SK-N-SH treated with all-trans-retinoic acid at 6 μM for 48 hours (cell line): ENCODE results near the gene BICDL1.

Experiments used
- ARNTL ChIP-seq: fragments of 450-650 bp; formaldehyde crosslinking; IDR thresholded peaks from 2 replicates; pipeline ENCODE4 v1.5.0; 2020; ENCODE audit warnings: low read depth, mild to moderate bottlenecking, moderate library complexity, borderline replicate concordance
- ISL1 ChIP-seq: fragments of 250-450 bp; sonication (Bioruptor Pico); IDR thresholded peaks from 2 replicates; pipeline ENCODE4 v2.1.2; 2022; ENCODE audit warnings: mild to moderate bottlenecking, moderate library complexity
- OSR1 ChIP-seq: fragments of 250-450 bp; sonication (Bioruptor Pico); IDR thresholded peaks from 2 replicates; pipeline ENCODE4 v1.8.0; 2022; ENCODE audit warnings: moderate library complexity, mild to moderate bottlenecking, inconsistent platforms
- PATZ1 ChIP-seq: fragments of 250-450 bp; sonication (Bioruptor Pico); IDR thresholded peaks from 2 replicates; pipeline ENCODE4 v1.8.0; 2020; ENCODE audit warnings: mild to moderate bottlenecking, moderate library complexity, borderline replicate concordance
- POU6F1 ChIP-seq: fragments of 250-450 bp; sonication (Bioruptor Pico); IDR thresholded peaks from 2 replicates; pipeline ENCODE4 v1.8.0; 2021; ENCODE audit warnings: low read depth, mild to moderate bottlenecking, moderate library complexity, borderline replicate concordance
- PPARA ChIP-seq: fragments of 250-450 bp; sonication (Bioruptor Pico); IDR thresholded peaks from 2 replicates; pipeline ENCODE4 v1.5.0; 2020; ENCODE audit warnings: mild to moderate bottlenecking, borderline replicate concordance
- RARB ChIP-seq: fragments of 250-450 bp; sonication (Bioruptor Pico); IDR thresholded peaks from 2 replicates; pipeline ENCODE4 v1.8.0; 2021; ENCODE audit warnings: mild to moderate bottlenecking, moderate library complexity
- SNAI2 ChIP-seq: fragments of 250-450 bp; sonication (Bioruptor Pico); IDR thresholded peaks from 2 replicates; pipeline ENCODE4 v1.5.0; 2020; ENCODE audit warnings: mild to moderate bottlenecking, moderate library complexity
- ZC3H10 ChIP-seq: fragments of 250-450 bp; sonication (Bioruptor Pico); IDR thresholded peaks from 2 replicates; pipeline ENCODE4 v1.5.1; 2021; ENCODE audit warnings: mild to moderate bottlenecking, moderate library complexity
- ZFP30 ChIP-seq: fragments of 450-650 bp; formaldehyde crosslinking; IDR thresholded peaks from 2 replicates; pipeline ENCODE4 v1.5.0; 2022; ENCODE audit warnings: mild to moderate bottlenecking, moderate library complexity
- ZNF565 ChIP-seq: fragments of 450-650 bp; formaldehyde crosslinking; conservative IDR thresholded peaks from 2 replicates; pipeline ENCODE4 v1.5.0; 2020; ENCODE audit warnings: low read depth, mild to moderate bottlenecking, moderate library complexity

GRCh38 chr12:120069278-120069677, 80.2 kb downstream of the BICDL1 start:
- no peak for TF ChIP-seq ARNTL (CRISPR knock-in tag)
- no peak for TF ChIP-seq RARB (CRISPR knock-in tag)
- no peak for TF ChIP-seq ZNF565 (CRISPR knock-in tag)
- no peak for TF ChIP-seq PPARA (CRISPR knock-in tag)
- TF ChIP-seq ZFP30 (CRISPR knock-in tag): no peak
- no peak for TF ChIP-seq ZC3H10 (CRISPR knock-in tag)
- no peak for TF ChIP-seq OSR1 (CRISPR knock-in tag)
- TF ChIP-seq ISL1: no peak
- no peak for TF ChIP-seq SNAI2 (CRISPR knock-in tag)
- no peak for TF ChIP-seq PATZ1 (CRISPR knock-in tag)
- TF ChIP-seq POU6F1 (CRISPR knock-in tag): no peak
